HG03139 (cell line): ENCODE data around the gene SERPINE3.

Experiments used
- ATAC-seq: cut with Tn5 transposase; IDR thresholded peaks from one replicate; pipeline ENCODE4 v1.9.1; 2021; ENCODE audit not compliant: unreplicated experiment

Gene SERPINE3

DNA sequence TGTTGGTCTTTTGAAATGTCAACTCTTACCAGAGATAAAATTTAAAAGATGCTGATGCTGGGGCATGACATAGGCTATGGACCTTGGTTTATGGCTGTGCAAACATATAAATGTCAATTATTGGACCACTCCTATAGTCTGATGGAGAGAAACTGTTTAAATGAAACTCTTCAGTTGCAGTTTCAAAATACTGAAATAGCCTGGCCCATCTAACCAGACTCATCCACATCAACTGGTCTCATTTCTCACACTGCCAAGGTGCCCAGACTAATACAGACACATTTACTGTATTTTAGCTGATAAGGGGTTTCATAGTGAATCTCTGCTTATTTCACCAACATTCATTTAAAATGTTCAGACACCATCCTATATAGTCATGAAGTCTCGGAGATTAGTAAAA lies 19.9 kb downstream of the SERPINE3 start:
- ATAC-seq: no peak

DNA sequence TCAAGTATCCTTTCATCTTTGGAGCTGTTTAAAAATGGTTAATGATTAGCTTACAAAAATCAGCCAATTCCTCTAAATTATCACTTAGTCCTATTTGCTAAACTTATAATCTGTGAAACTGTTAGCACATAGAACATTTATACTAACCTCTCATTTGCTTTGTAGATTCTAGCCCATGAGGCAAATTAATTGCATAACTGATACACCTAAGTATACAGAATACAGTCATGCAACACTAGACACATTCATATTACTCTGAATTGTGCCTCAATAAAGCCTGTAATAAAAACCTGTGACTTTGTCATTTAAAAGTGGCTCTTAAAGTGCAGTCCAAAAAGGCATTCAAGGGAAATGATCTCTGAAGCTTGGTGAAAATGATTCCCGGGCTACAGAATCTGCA lies 21.0 kb downstream of the SERPINE3 start:
- no peak for ATAC-seq

- no peak for ATAC-seq
Measured at GRCh38 chr13:51361106-51361505, 21.6 kb downstream of the SERPINE3 start.

- no peak for ATAC-seq
Measured at GRCh38 chr13:51363625-51364024, 24.1 kb downstream of the SERPINE3 start.

- ATAC-seq: no peak
Measured at GRCh38 chr13:51364404-51365008, 25.0 kb downstream of the SERPINE3 start.

DNA sequence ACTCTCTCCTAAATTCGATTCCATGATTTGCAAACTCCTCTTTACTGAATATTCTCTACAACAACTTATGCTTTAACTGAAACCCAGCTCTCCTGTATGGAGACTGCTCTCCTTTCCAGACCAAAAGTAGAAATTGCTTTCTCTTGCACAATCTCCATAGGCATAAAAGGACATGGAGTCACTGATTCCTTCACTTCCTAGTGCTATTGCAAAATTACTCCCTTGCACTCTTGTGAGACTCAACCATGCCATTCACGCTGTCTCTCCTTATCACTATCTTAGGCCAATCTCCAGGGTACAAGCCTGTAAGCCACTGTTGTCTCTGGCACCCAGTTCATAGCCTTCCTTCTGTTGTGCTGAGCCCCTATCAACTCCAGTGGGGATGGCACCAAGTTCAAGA lies 30.6 kb downstream of the SERPINE3 start:
- ATAC-seq: no peak

DNA sequence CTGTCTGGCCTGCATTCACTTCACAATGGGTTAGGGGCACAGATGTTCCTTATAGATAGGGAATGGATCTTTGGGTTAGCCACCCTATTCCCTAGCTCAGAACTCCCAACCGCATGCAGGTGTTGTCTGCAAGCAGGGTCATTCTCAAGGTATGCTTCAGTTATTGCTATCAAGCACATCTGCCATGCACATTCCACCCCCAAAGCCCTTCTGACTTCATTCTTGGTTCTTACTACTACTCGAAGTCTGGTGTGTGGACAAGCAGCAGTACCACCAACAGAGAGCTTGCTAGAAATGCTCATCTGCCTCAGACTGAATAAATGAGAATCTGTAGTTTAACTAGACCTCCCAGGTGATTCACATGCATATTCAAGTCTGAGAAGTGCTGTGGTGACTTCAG lies 31.3 kb downstream of the SERPINE3 start:
- no peak for ATAC-seq

GRCh38 chr13:51371768-51372399 lies 32.4 kb downstream of the SERPINE3 start:
- ATAC-seq: no peak

DNA sequence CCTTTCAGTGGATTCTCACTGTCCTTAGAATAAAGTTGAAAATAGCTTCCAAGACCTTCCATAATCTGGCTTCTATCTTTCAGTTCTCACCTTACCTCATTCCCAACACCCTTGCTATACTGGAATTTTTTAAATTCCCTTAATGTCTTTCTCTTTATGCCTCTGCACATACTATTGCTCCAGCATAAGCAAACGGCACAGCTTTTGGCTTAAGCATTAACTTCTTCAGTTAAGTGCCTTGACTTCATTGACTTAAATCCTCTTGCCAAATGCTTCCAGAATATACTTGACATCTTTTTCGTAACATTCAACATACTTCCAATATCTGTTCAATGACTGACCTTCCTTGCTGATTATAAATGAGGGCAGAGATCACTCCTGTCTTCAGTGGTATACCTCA lies 34.0 kb downstream of the SERPINE3 start:
- ATAC-seq: no peak

- no peak for ATAC-seq
Measured at GRCh38 chr13:51380269-51380668, 40.8 kb downstream of the SERPINE3 start.

DNA sequence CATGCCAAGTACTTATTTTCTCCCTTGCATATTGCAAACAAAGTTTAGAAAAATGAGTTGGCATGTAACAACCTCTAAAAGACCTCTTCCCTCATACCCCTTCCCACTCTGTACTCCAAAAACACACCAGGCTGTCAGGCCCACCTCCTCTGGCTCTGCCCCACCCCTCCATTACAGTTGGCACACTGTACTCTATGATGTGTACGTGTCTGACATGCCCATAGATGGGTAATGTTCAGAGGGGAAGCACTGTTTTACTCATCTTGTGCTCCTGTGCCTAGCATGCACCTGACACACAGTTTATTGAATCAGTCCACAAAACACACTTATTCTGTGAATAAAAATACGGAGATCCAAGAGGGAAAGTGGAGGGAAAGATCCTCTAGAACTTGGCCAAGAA lies 45.6 kb downstream of the SERPINE3 start:
- ATAC-seq: no peak

- no peak for ATAC-seq
Measured at GRCh38 chr13:51394724-51395123, 55.2 kb downstream of the SERPINE3 start.

DNA sequence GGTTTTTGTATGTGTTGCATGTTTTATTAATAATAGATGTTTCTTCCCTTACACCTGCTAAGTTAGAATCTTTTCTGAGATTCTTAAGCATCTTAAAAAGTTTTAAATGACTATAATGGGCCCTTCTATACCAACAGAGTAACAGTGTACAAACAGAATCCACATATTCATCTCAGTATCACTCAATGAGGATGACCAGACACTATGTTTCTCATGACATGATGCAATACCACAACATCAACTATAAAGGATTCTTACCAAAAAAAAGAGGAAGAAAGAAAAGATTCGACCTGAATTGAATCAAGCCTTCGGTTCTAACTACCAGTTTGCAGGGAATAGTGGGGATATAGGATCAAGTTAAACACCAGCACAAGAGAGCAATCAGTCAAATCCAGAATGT lies 56.9 kb downstream of the SERPINE3 start:
- ATAC-seq: no peak

- no peak for ATAC-seq
Measured at GRCh38 chr13:51397262-51397941, 57.9 kb downstream of the SERPINE3 start.

DNA sequence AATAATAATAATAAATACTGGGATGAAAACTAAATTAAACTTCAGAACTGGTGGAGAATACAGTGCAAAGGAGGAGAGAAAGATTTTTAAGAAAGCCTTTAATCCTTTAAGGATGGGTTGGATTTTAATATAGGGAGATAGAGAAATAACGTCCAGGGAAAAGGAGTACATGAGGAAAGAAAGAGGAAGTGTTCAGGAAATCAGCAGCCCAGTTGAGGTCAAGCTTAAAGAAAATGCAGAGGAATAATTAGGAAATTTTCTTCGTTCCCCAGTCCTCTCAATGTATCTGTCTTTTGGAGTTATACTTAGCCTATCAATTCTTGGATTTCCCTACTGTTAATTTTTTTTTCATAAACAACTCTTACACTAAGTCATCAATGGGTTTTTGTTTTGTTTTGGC lies 65.7 kb downstream of the SERPINE3 start:
- no peak for ATAC-seq

GRCh38 chr13:51412431-51412830 lies 72.9 kb downstream of the SERPINE3 start:
- no peak for ATAC-seq
